Left cardiac atrium (tissue), 4 donors: ENCODE measurements around the gene PRR14. TPM values are rescaled to one million over a fixed set of nuclear protein-coding genes. Genes with fewer than 3 reads are reported as not detected.
"Not testable (repeated sequence)": the region's sequence is repeated elsewhere in the genome, so short reads cannot be mapped to it uniquely, and the experiment has no call there.

ENCODE experiments used
- ATAC-seq, 2 donors: fragments of 200-7000 bp; cut with Tn5 transposase; one replicate each; pipeline ENCODE4 v1.9.1; 2020; ENCODE audit warnings: mild to moderate bottlenecking in 2 of 2, moderate library complexity in 2 of 2
- DNase-seq: peaks from one replicate; pipeline ENCODE4 v3.0.0-alpha.2; 2020
- intact Hi-C, 2 donors: fragments of 100-400 bp; cut with DNase I; formaldehyde crosslinking; loops; one replicate each; pipeline versions ENCODE4 v1.14.1 to v1.15.1; 2022 to 2023
- total RNA-seq, 2 donors: library from RNA; stranded (reverse); fragmentation: NEBNext Ultra II Directional; extraction: Animal tissue kit (Norgen Biotek cat#: 25700); gene quantifications; one replicate each; pipeline ENCODE4 v1.2.1, GENCODE V29; 2021
- donor health status: DM: no; HTN: yes; CAD: no.
- donor health status: DM: no; HTN: yes; CAD: no; lungs with severe emphysema.
- donor health status: DM: yes; HTN: yes; CAD: no.
- donor health status: Dilated cardiomyopathy.

PRR14 gene
- total RNA-seq, 2 donors from 2014 or later = 23.7 to 24.0 TPM

GRCh38 chr16:30700491-30700890 is 49.7 kb downstream of the PRR14 start:
- DNase-seq (peak; percentile 51), ATAC-seq (peak in 1 of 2 donors; percentile 7)
- intact Hi-C loops = no loop called here

- ATAC-seq (no peak), DNase-seq (no peak)
- intact Hi-C loops = no loop called here
Measured at GRCh38 chr16:30700971-30701370, 50.2 kb downstream of the PRR14 start.

- intact Hi-C loops, ATAC-seq, DNase-seq: not testable (repeated sequence)
Measured at GRCh38 chr16:30703071-30703470, 52.3 kb downstream of the PRR14 start.

DNA sequence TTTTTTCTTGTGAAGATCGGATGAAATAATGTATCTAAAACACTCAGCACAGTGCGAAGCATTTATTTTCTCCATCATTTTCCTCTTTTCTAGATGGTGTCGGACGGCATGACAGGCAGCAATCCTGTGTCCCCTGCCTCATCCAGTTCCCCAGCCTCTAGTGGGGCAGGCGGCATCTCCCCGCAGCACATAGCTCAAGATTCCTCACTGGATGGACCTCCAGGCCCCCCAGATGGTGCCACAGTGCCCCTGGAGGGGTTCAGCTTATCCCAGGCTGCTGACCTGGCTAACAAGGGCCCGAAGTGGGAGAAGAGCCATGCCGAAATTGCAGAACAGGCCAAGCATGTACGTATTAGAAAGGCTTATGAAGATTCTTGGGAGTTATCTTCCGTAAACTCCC is 53.2 kb downstream of the PRR14 start:
- ATAC-seq (no peak), DNase-seq (no peak)
- intact Hi-C loops = no loop called here

Other genes starting within 250 kb of the PRR14 start
- 1 to 10 TPM; 5.9 to 6.2 TPM for gene ZNF771, start 243.4 kb upstream of the PRR14 start, total RNA-seq
- 10 to 100 TPM; 35.1 to 35.5 TPM for gene DCTPP1, start 220.9 kb upstream of the PRR14 start, total RNA-seq
- gene SEPHS2, start 205.1 kb upstream of the PRR14 start, total RNA-seq = 10 to 100 TPM; 32.8 to 44.7 TPM
- 1 to 10 TPM; 3.3 to 3.9 TPM for gene ITGAL, start 178.2 kb upstream of the PRR14 start, total RNA-seq
- 10 to 100 TPM; 46.4 to 55.5 TPM for gene ZNF768, start 124.4 kb upstream of the PRR14 start, total RNA-seq
- gene ZNF747, start 116.1 kb upstream of the PRR14 start, total RNA-seq = 1 to 10 TPM; 8.0 to 8.2 TPM
- gene ZNF764, start 92.6 kb upstream of the PRR14 start, total RNA-seq = 1 to 10 TPM; 5.7 to 8.7 TPM
- 10 to 100 TPM in 1 of 2 donors, 1 to 10 TPM in 1; 7.9 to 12.5 TPM for gene ZNF688, start 79.2 kb upstream of the PRR14 start, total RNA-seq
- gene ZNF785, start 65.3 kb upstream of the PRR14 start, total RNA-seq = 1 to 10 TPM; 8.2 to 9.8 TPM
- 1 to 10 TPM; 5.2 to 6.6 TPM for gene ZNF689, start 40.6 kb upstream of the PRR14 start, total RNA-seq
- gene FBRS, start 7.5 kb downstream of the PRR14 start, total RNA-seq = 10 to 100 TPM; 29.5 to 37.2 TPM
- 10 to 100 TPM; 42.3 to 45.9 TPM for gene SRCAP, start 48.2 kb downstream of the PRR14 start, total RNA-seq
- 10 to 100 TPM; 17.8 to 18.6 TPM for gene PHKG2, start 97.5 kb downstream of the PRR14 start, total RNA-seq
- 1 to 10 TPM in 1 of 2 donors, under 1 TPM in 1; 0.52 to 1.1 TPM for gene CFAP119, start 111.1 kb downstream of the PRR14 start, total RNA-seq
- gene RNF40, start 111.4 kb downstream of the PRR14 start, total RNA-seq = 10 to 100 TPM; 41.2 to 72.1 TPM
- 10 to 100 TPM; 16.6 to 28.3 TPM for gene ZNF629, start 136.2 kb downstream of the PRR14 start, total RNA-seq
- gene BCL7C, start 243.1 kb downstream of the PRR14 start, total RNA-seq = 10 to 100 TPM; 20.9 to 27.9 TPM
- gene CTF1, start 245.7 kb downstream of the PRR14 start, total RNA-seq = 1 to 10 TPM; 6.8 to 7.3 TPM